Smooth muscle cell of the brain vasculature (primary cell): Measurements from ENCODE around the gene SIGLEC6.
"Not testable (repeated sequence)": the region's sequence is repeated elsewhere in the genome, so short reads cannot be mapped to it uniquely, and the experiment has no call there.

Experiments used
- DNase-seq: peaks from one replicate; pipeline ENCODE4 v3.0.0-alpha.2; 2012; ENCODE audit warnings: low read depth, low spot score

The SIGLEC6 gene

GRCh38 chr19:51509823-51510660 is 21.4 kb downstream of the SIGLEC6 start:
- DNase-seq = no peak

- DNase-seq = no peak
Measured at GRCh38 chr19:51508059-51508733, 23.3 kb downstream of the SIGLEC6 start.

GRCh38 chr19:51507640-51508058 is 23.8 kb downstream of the SIGLEC6 start:
- DNase-seq = no peak

- no peak for DNase-seq
Measured at GRCh38 chr19:51507192-51507591, 24.3 kb downstream of the SIGLEC6 start.

- no peak for DNase-seq
Measured at GRCh38 chr19:51505904-51506303, 25.6 kb downstream of the SIGLEC6 start.

- DNase-seq = no peak
Measured at GRCh38 chr19:51503896-51504295, 27.6 kb downstream of the SIGLEC6 start.

- no peak for DNase-seq
Measured at GRCh38 chr19:51503286-51503817, 28.1 kb downstream of the SIGLEC6 start.

- DNase-seq = no peak
Measured at GRCh38 chr19:51501594-51502263, 29.7 kb downstream of the SIGLEC6 start, which contains the start of gene SIGLEC12. TSS of gene SIGLEC12 (minus strand) at chr19:51501800. CDS start at chr19:51501733, 67 bp downstream.

- not testable (repeated sequence) for DNase-seq
Measured at GRCh38 chr19:51500931-51501330, 30.5 kb downstream of the SIGLEC6 start.

- no peak for DNase-seq
Measured at GRCh38 chr19:51497666-51498065, 33.8 kb downstream of the SIGLEC6 start.

GRCh38 chr19:51493776-51494175 is 37.7 kb downstream of the SIGLEC6 start:
- DNase-seq = no peak

GRCh38 chr19:51491586-51491985 is 39.9 kb downstream of the SIGLEC6 start:
- DNase-seq = no peak

GRCh38 chr19:51490676-51491075 is 40.8 kb downstream of the SIGLEC6 start:
- DNase-seq = no peak

GRCh38 chr19:51489113-51489512 is 42.4 kb downstream of the SIGLEC6 start:
- DNase-seq = no peak

- no peak for DNase-seq
Measured at GRCh38 chr19:51488491-51488890, 43.0 kb downstream of the SIGLEC6 start.

- DNase-seq = no peak
Measured at GRCh38 chr19:51485960-51486660, 45.4 kb downstream of the SIGLEC6 start.

GRCh38 chr19:51480590-51480989 is 50.9 kb downstream of the SIGLEC6 start:
- no peak for DNase-seq

GRCh38 chr19:51479531-51480331 is 51.7 kb downstream of the SIGLEC6 start:
- DNase-seq = no peak

GRCh38 chr19:51478381-51479234 is 52.9 kb downstream of the SIGLEC6 start, which contains the start of gene CEACAM18:
TSS of gene CEACAM18 (plus strand) at chr19:51478539.
- DNase-seq = no peak

- no peak for DNase-seq
Measured at GRCh38 chr19:51477344-51477743, 54.1 kb downstream of the SIGLEC6 start.
